ENCODE measurements around the gene TMEM176A. TPM values are rescaled to one million over a fixed set of nuclear protein-coding genes. Genes with fewer than 3 reads are reported as not detected.

Gene TMEM176A
- total and polyA plus RNA-seq, 2 of the 8 experiments (the other 6 are each of a cell fraction or from before 2014, with no cell fraction given) = 1.3 to 1.5 TPM

- H3K27ac ChIP-seq (ENCODE audit: low read depth, low read length) = no peak overlapping the region
- no peak overlapping the region for H3K9ac ChIP-seq (replicated peaks in 1 of 4; ENCODE audit: extremely low read depth in 1 of 4, low read depth in 3 of 4, low read length in 3 of 4)
- H2AK5ac ChIP-seq (ENCODE audit: low read depth, low read length) = no peak overlapping the region
- no peaks in the 10 kb centered on the region for H3K79me2 ChIP-seq (ENCODE audit: control insufficient read depth in 1 of 2, insufficient read depth in 2 of 2, low read length in 2 of 2)
- no peak overlapping the region for H3K14ac ChIP-seq (ENCODE audit: insufficient read length)
- no peaks in the 10 kb centered on the region for H3K79me1 ChIP-seq (ENCODE audit: low read depth, low read length)
- DNase-seq (ENCODE audit: low read depth in 1 of 2, low spot score in 2 of 2) (no peak), FAIRE-seq (peak; percentile 13)
- no peak overlapping the region for H2BK12ac ChIP-seq (ENCODE audit: low read depth, low read length)
- no peak overlapping the region for H2BK15ac ChIP-seq (ENCODE audit: low read length)
- H4K8ac ChIP-seq (ENCODE audit: extremely low read depth, insufficient read depth, low read length) = no peak overlapping the region
- H3K4me3 ChIP-seq (ENCODE audit: extremely low read depth in 1 of 4, insufficient read depth in 2 of 4, low read depth in 3 of 4, low read length in 4 of 4) = no peak overlapping the region
- H4K20me1 ChIP-seq (replicated peaks in 1 of 2; ENCODE audit: control insufficient read depth in 1 of 2, insufficient read depth in 2 of 2, low read length in 2 of 2) = peaks cover 0 to under 1% of the 10 kb centered on the region in 2 experiments
- H3K23me2 ChIP-seq (ENCODE audit: low read depth, low read length) = no peaks in the 10 kb centered on the region
- no peak overlapping the region for H3K23ac ChIP-seq (ENCODE audit: insufficient read length)
- H3K27me3 ChIP-seq (replicated peaks in 1 of 4; ENCODE audit: control insufficient read depth in 3 of 4, extremely low read depth in 1 of 4, insufficient read depth in 3 of 4, low read length in 3 of 4) = peaks cover 0 to 13% (median 7%) of the 10 kb centered on the region in 4 experiments; a peak in 5 of 7 replicates
- no peak overlapping the region for H2BK20ac ChIP-seq (ENCODE audit: low read length)
- CTCF ChIA-PET (ENCODE audit: partially characterized antibody) = interaction anchor here (0.6 to 1.9 kb wide), 8 partner anchors 8 to 326 kb away, joined by 3 to 9 read pairs (median 4); no protein-coding TSS in a partner anchor
- H3K36me3 ChIP-seq (ENCODE audit: control insufficient read depth in 2 of 4, insufficient read depth in 4 of 4, low read length in 3 of 4) = no peaks in the 10 kb centered on the region
- H3K4me2 ChIP-seq (ENCODE audit: insufficient read depth in 1 of 2, low read depth in 2 of 2, low read length in 2 of 2) = no peak overlapping the region
- no peak overlapping the region for H2BK120ac ChIP-seq (replicated peaks; ENCODE audit: low read depth, low read length)
- no peak overlapping the region for H3K4ac ChIP-seq (replicated peaks; ENCODE audit: insufficient read length, low read depth, low read length)
- H3K9me3 ChIP-seq (ENCODE audit: insufficient read depth in 2 of 2, low read depth in 1 of 2, low read length in 1 of 2) = no peaks in the 10 kb centered on the region
- no peak overlapping the region for H4K91ac ChIP-seq (replicated peaks; ENCODE audit: insufficient read length, low read length)
- no peak overlapping the region for H3K56ac ChIP-seq (replicated peaks; ENCODE audit: insufficient read length, low read depth, low read length)
- no peak overlapping the region for H4K5ac ChIP-seq (ENCODE audit: insufficient read length, low read depth, low read length)
- H3K18ac ChIP-seq (ENCODE audit: extremely low read depth, low read length) = no peak overlapping the region
- H3K4me1 ChIP-seq (replicated peaks in 1 of 4; ENCODE audit: control insufficient read depth in 3 of 4, insufficient read depth in 4 of 4, low read length in 3 of 4) = no peaks in the 10 kb centered on the region
- TF ChIP-seq RAD21 (IDR thresholded peaks at IDR 0.05 in 1 of 2, conservative IDR thresholded peaks at IDR 0.05 in 1 of 2; ENCODE audit: low read depth in 2 of 2, low read length in 2 of 2) (peak; percentile 77 to 78), CTCF (IDR thresholded peaks at IDR 0.05; ENCODE audit: control extremely low read depth in 1 of 3, insufficient read depth in 1 of 3, low read depth in 1 of 3, low read length in 3 of 3) (peak in 2 of 3 experiments; percentile 60 to 64; a peak in 3 of 4 replicates), CREB1 (IDR thresholded peaks at IDR 0.05) (no peak), MAFK (IDR thresholded peaks at IDR 0.05; ENCODE audit: low read depth, low read length) (no peak)
- POLR2A ChIA-PET (ENCODE audit: partially characterized antibody) = no interaction called here
- no peak overlapping the region for H2AFZ ChIP-seq (ENCODE audit: low read length)
- 49% methylated on average over 3 of the region's 3 CpGs; no CpG with 5 or more reads in 1 of the 2 experiments for WGBS, 2 experiments (ENCODE audit: extremely low coverage in 1 of 2, insufficient coverage in 1 of 2, insufficient read length in 1 of 2, insufficient replicate concordance in 2 of 2, low coverage in 1 of 2, low lambda C conversion rate in 2 of 2, missing lambda C conversion rate in 1 of 2)
- H2BK5ac ChIP-seq (ENCODE audit: low read depth, low read length) = no peak overlapping the region
Measured at GRCh38 chr7:150753826-150754603, 46.6 kb upstream of the TMEM176A start.
